Pulmonary artery endothelial cell (primary cell): ENCODE results near the gene FANCL. TPM values are rescaled to one million over a fixed set of nuclear protein-coding genes. Genes with fewer than 3 reads are reported as not detected.
A peak's percentile ranks its signal among the peaks of the same experiment; 100 is the strongest.
"Not testable (repeated sequence)": the region's sequence is repeated elsewhere in the genome, so short reads cannot be mapped to it uniquely, and the experiment has no call there.

Source experiments
- DNase-seq: peaks from one replicate; pipeline ENCODE4 v3.0.0-alpha.2; 2011; ENCODE audit warnings: low read depth, low spot score
- total RNA-seq: library from RNA; depleted of rRNA; stranded (reverse); fragments of >200 nt; gene quantifications from 2 replicates; pipeline ENCODE4 v1.2.3, GENCODE V29; 2014

The FANCL gene
- total RNA-seq, 1 donor from 2014 or later = 13.2 TPM

GRCh38 chr2:58145769-58146168, 95.4 kb downstream of the FANCL start:
- not testable (repeated sequence) for DNase-seq

- no peak for DNase-seq
These were observed 100.5 kb downstream of the FANCL start for GRCh38 chr2:58140508-58141072.

GRCh38 chr2:58138396-58139030, 102.6 kb downstream of the FANCL start:
- no peak for DNase-seq

- DNase-seq = peak; percentile 82
These were observed 103.3 kb downstream of the FANCL start for GRCh38 chr2:58137856-58138255.

GRCh38 chr2:58137221-58137620, 103.9 kb downstream of the FANCL start:
- peak; percentile 37 for DNase-seq

GRCh38 chr2:58135861-58136260, 105.3 kb downstream of the FANCL start:
- DNase-seq = peak; percentile 40

GRCh38 chr2:58133395-58133794, 107.7 kb downstream of the FANCL start:
- no peak for DNase-seq

- no peak for DNase-seq
These were observed 109.7 kb downstream of the FANCL start for GRCh38 chr2:58131191-58132011.

GRCh38 chr2:58130238-58130637, 110.9 kb downstream of the FANCL start:
- no peak for DNase-seq

GRCh38 chr2:58127111-58127510, 114.0 kb downstream of the FANCL start:
- no peak for DNase-seq

GRCh38 chr2:58122540-58122939, 118.6 kb downstream of the FANCL start:
- no peak for DNase-seq

GRCh38 chr2:58122040-58122439, 119.1 kb downstream of the FANCL start:
- DNase-seq = no peak

GRCh38 chr2:58120626-58121229, 120.4 kb downstream of the FANCL start:
- no peak for DNase-seq

GRCh38 chr2:58113563-58113962, 127.6 kb downstream of the FANCL start:
- DNase-seq = not testable (repeated sequence)

- no peak for DNase-seq
These were observed 130.4 kb downstream of the FANCL start for GRCh38 chr2:58110765-58111164.

- DNase-seq = no peak
These were observed 131.6 kb downstream of the FANCL start for GRCh38 chr2:58109481-58109880.

Other genes with a start within 250 kb of the FANCL start
- 34.9 and 40.0 TPM in 2 replicates for gene VRK2, start 194.5 kb downstream of the FANCL start, total RNA-seq